ENCODE results near the gene RASL10B. TPM values are rescaled to one million over a fixed set of nuclear protein-coding genes. Genes with fewer than 3 reads are reported as not detected.

Gene RASL10B
- total RNA-seq, 4 donors from 2014 or later = 4.7 to 13.8 (median 10.0) TPM

DNA sequence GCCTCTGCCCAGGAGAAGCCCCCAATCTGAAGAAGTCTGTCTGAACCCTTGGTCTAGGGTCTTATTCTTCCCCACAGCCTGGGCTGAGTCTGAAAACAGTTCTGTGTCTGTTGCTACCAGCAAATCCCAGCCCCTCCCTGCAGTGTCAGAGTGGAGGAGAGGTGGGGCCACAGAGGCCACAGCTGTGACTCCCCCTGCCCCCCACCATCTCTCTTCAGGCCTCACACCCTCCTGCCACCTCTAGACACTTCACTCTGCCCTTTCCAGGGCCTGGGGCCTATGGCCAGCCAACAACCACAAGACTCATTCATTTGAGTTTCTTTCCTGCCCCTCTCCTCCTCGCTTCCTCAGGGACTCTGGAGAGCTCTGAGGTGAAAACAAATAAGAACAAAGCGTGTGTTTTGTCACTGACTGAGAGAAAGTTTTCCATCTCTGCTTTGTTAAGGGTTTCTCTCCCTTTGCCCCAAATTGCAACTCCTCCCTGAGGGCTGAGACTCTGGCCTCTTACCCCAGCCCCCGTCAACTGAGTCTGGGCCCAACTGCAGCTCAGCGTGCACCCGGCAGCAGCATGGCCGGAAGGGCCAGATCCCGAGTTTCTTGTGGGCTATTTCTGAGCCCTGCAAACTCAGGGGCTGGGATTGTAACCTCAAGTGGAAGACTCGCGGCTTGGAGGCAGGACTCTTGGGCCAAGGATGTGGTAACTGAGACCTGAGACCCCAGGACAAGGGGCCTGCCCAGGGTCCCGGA, 42.4 kb downstream of the RASL10B start:
- DNase-seq = no peak
- no peak for TF ChIP-seq POLR2A (IDR thresholded peaks at IDR 0.05)
- no peak for TF ChIP-seq CTCF (IDR thresholded peaks at IDR 0.05 in 4 of 5, conservative IDR thresholded peaks at IDR 0.05 in 1 of 5)
- Histone ChIP-seq H3K36me3 (no peaks in the 10 kb centered on the region), H3K27ac (no peak overlapping the region), H3K27me3 (no peaks in the 10 kb centered on the region), H3K4me1 (no peaks in the 10 kb centered on the region), H3K4me3 (no peak overlapping the region), H3K9me3 (no peaks in the 10 kb centered on the region)
- in situ Hi-C loops (cut with MboI; ENCODE audit: low sequenced_read_pairs in 4 of 4) (no loop called here), intact Hi-C loops (cut with DNase I; ENCODE audit: low total_unique reads) (no loop called here)
- ATAC-seq = no peak

- Histone ChIP-seq H3K27me3 (peaks cover 0 to under 1% (median 0%) of the 10 kb centered on the region in 3 donors), H3K4me3 (no peak overlapping the region), H3K36me3 (no peaks in the 10 kb centered on the region), H3K9me3 (no peaks in the 10 kb centered on the region), H3K4me1 (no peaks in the 10 kb centered on the region), H3K27ac (no peak overlapping the region)
- TF ChIP-seq CTCF (IDR thresholded peaks at IDR 0.05 in 4 of 5, conservative IDR thresholded peaks at IDR 0.05 in 1 of 5) = no peak
- TF ChIP-seq POLR2A (IDR thresholded peaks at IDR 0.05) = no peak
- DNase-seq (no peak), ATAC-seq (no peak)
- in situ Hi-C loops (cut with MboI; ENCODE audit: low sequenced_read_pairs in 4 of 4) (no loop called here), intact Hi-C loops (cut with DNase I; ENCODE audit: low total_unique reads) (no loop called here)
Observed at GRCh38 chr17:35774499-35774898, 43.1 kb downstream of the RASL10B start.

DNA sequence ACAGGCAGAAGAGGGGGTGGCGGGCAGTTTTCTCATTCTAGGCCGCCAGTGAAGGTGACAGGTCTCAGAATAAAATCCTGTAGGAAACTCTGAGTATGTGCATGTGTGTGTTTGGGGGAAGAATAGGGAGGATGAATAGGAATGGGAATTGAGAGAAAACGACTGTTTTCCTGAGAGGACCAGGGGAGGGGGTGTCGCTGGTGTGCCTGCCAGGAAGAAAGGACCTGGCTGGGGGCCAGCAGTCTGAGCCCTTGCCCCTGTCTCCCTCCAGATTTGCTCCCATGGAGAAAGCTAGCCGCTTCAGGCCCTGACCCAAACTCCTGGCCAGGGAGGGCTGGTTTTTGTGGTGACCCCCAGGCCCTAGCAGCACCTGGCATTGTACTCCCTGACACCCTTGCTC, 43.6 kb downstream of the RASL10B start:
- DNase-seq = no peak
- intact Hi-C loops (cut with DNase I; ENCODE audit: low total_unique reads) = no loop called here
- Histone ChIP-seq H3K4me3 (no peak overlapping the region), H3K27me3 (peaks cover 0 to 3% (median 0%) of the 10 kb centered on the region in 3 donors), H3K9me3 (no peaks in the 10 kb centered on the region), H3K36me3 (no peaks in the 10 kb centered on the region), H3K27ac (no peak overlapping the region), H3K4me1 (no peaks in the 10 kb centered on the region)
- TF ChIP-seq POLR2A (IDR thresholded peaks at IDR 0.05) = no peak
- in situ Hi-C loops (cut with MboI; ENCODE audit: low sequenced_read_pairs in 4 of 4) = no loop called here
- ATAC-seq = no peak

- Histone ChIP-seq H3K9me3 (no peaks in the 10 kb centered on the region), H3K27ac (no peak overlapping the region), H3K36me3 (no peaks in the 10 kb centered on the region), H3K4me1 (no peaks in the 10 kb centered on the region), H3K27me3 (peaks cover 0 to 7% (median 0%) of the 10 kb centered on the region in 3 donors), H3K4me3 (no peak overlapping the region)
- TF ChIP-seq POLR2A (IDR thresholded peaks at IDR 0.05) (no peak), CTCF (IDR thresholded peaks at IDR 0.05 in 4 of 5, conservative IDR thresholded peaks at IDR 0.05 in 1 of 5) (no peak)
- intact Hi-C loops (cut with DNase I; ENCODE audit: low total_unique reads) (no loop called here), in situ Hi-C loops (cut with MboI; ENCODE audit: low sequenced_read_pairs in 4 of 4) (no loop called here)
- ATAC-seq (no peak), DNase-seq (no peak)
Observed at GRCh38 chr17:35775583-35775982, 44.1 kb downstream of the RASL10B start.

DNA sequence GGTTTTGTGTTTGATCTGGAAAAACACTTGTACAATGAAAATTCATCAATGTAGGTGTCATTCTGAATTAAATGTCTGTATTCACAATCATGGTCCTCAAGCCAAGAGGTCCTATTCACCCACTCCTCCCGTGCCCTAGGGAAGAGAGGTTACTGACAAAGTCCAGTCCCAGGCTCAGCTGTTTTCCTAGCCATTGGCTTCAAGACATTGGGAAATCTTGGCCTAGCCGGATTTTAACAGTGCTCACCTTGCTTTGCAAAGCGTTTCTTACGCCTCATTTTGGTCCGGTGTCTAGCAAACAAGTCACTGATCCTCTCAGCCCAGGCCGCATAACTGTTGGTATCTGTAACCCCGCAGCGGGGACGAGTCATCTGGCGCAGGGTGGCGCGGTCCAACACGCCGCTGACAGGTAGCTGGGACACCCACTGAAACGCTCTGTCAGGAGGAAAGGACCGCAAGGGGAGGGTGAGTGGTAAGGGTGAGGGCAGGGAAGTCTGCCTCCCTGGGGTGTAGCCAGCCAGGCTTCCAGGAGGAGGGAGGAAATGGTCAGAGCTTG, 47.3 kb downstream of the RASL10B start:
- in situ Hi-C loops (cut with MboI; ENCODE audit: low sequenced_read_pairs in 4 of 4) (no loop called here), intact Hi-C loops (cut with DNase I; ENCODE audit: low total_unique reads) (no loop called here)
- no peak for TF ChIP-seq POLR2A (IDR thresholded peaks at IDR 0.05)
- TF ChIP-seq CTCF (IDR thresholded peaks at IDR 0.05 in 4 of 5, conservative IDR thresholded peaks at IDR 0.05 in 1 of 5) = no peak
- Histone ChIP-seq H3K36me3 (no peaks in the 10 kb centered on the region), H3K27me3 (peaks cover 0 to 7% (median 0%) of the 10 kb centered on the region in 3 donors), H3K27ac (no peak overlapping the region), H3K4me1 (peaks cover 5% of the 10 kb centered on the region in 2 donors), H3K4me3 (no peak overlapping the region), H3K9me3 (no peaks in the 10 kb centered on the region)
- no peak for ATAC-seq
- DNase-seq = no peak

Data from gastrocnemius medialis (tissue), 4 donors.